B cell (primary cell): Measurements from ENCODE around the gene HYI. TPM values are rescaled to one million over a fixed set of nuclear protein-coding genes. Genes with fewer than 3 reads are reported as not detected.

Experiments used
- ATAC-seq: fragments of 200-7000 bp; cut with Tn5 transposase; one replicate; pipeline ENCODE4 v1.10.0; 2021; ENCODE audit warnings: low read depth, mild to moderate bottlenecking, moderate number of reproducible peaks, moderate library complexity
- CTCF ChIA-PET: fragments of 350-600 bp; sonication (Branson Sonifier 250); formaldehyde crosslinking; loops from one replicate; lab custom pipeline; 2021; ENCODE audit warnings: antibody characterized with exemption, inconsistent platforms; lab: Charles Lee
- POLR2A ChIA-PET: fragments of 350-600 bp; sonication (Branson Sonifier 250); formaldehyde crosslinking; loops from one replicate; lab custom pipeline; 2021; ENCODE audit warnings: antibody characterized with exemption; lab: Charles Lee
- DNase-seq: peaks from one replicate; pipeline ENCODE4 v3.0.0; 2013
- H2AFZ ChIP-seq: 2 replicates; pipeline ENCODE4 v1.6.1; 2012; ENCODE audit warnings: mild to moderate bottlenecking, low read depth, low read length; ENCODE audit not compliant: insufficient read depth, poor library complexity, severe bottlenecking
- H3K27ac ChIP-seq, 2 donors: 1 replicate in 1 of 2; 2 replicates in 1 of 2; pipeline ENCODE4 v1.5.1; 2012 to 2013; ENCODE audit warnings: low read length in 2 of 2, mild to moderate bottlenecking in 2 of 2, moderate library complexity in 1 of 2
- H3K27me3 ChIP-seq, 4 experiments: fragments of 200-600 bp in 1 of 4; sonication (generic) in 1 of 4; replicated peaks in 1 of 4; 1 replicate in 2 of 4; 2 replicates in 2 of 4; pipeline versions ENCODE4 v1.6.1 to v1.7.0; 2013 to 2016; ENCODE audit warnings: low read length in 3 of 4, mild to moderate bottlenecking in 2 of 4, mixed read lengths in 1 of 4, moderate library complexity in 1 of 4; ENCODE audit not compliant: insufficient read depth in 4 of 4, control insufficient read depth in 3 of 4; ENCODE audit errors: control extremely low read depth in 1 of 4
- H3K36me3 ChIP-seq, 2 experiments: replicated peaks in 1 of 2; 1 replicate in 1 of 2; 2 replicates in 1 of 2; pipeline versions ENCODE4 v1.6.1 to v1.7.1; 2013; ENCODE audit warnings: low read length in 1 of 2; ENCODE audit not compliant: insufficient read depth in 2 of 2, control insufficient read depth in 1 of 2; ENCODE audit errors: control extremely low read depth in 1 of 2, extremely low read depth in 1 of 2
- H3K4me1 ChIP-seq, 2 donors: fragments of 200-600 bp in 1 of 2; sonication (generic) in 1 of 2; 1 replicate in 1 of 2; 2 replicates in 1 of 2; pipeline versions ENCODE4 v1.5.1 to v1.6.1; 2013 to 2017; ENCODE audit warnings: low read length in 2 of 2; ENCODE audit not compliant: control insufficient read depth in 2 of 2, insufficient read depth in 2 of 2
- H3K4me2 ChIP-seq: replicated peaks from 2 replicates; pipeline ENCODE3; 2012; ENCODE audit warnings: mild to moderate bottlenecking, low read depth, low read length; ENCODE audit not compliant: poor library complexity, severe bottlenecking
- H3K4me3 ChIP-seq, 5 experiments: fragments of 200-600 bp in 1 of 5; sonication (generic) in 1 of 5; 1 replicate in 3 of 5; 2 replicates in 2 of 5; pipeline versions ENCODE4 v1.5.1 to v1.7.0; 2011 to 2016; ENCODE audit warnings: low read length in 4 of 5, mild to moderate bottlenecking in 4 of 5, low read depth in 2 of 5, control low read depth in 1 of 5, moderate library complexity in 1 of 5; ENCODE audit not compliant: insufficient read depth in 1 of 5; ENCODE audit errors: control extremely low read depth in 1 of 5, extremely low read depth in 1 of 5
- H3K79me2 ChIP-seq: fragments of 200-600 bp; sonication (generic); one replicate; pipeline ENCODE4 v1.6.0; 2016; ENCODE audit warnings: low read length; ENCODE audit not compliant: control insufficient read depth, insufficient read depth
- H3K9ac ChIP-seq: fragments of 200-600 bp; sonication (generic); 2 replicates; pipeline ENCODE4 v1.6.1; 2017; ENCODE audit warnings: mild to moderate bottlenecking, low read length, moderate library complexity
- H3K9me3 ChIP-seq, 3 donors: one replicate each; pipeline versions ENCODE4 v1.6.1 to v1.7.1; 2013; ENCODE audit warnings: low read length in 2 of 3; ENCODE audit not compliant: control insufficient read depth in 2 of 3, insufficient read depth in 1 of 3; ENCODE audit errors: control extremely low read depth in 1 of 3
- H4K20me1 ChIP-seq: 2 replicates; pipeline ENCODE4 v1.6.0; 2012; ENCODE audit warnings: mild to moderate bottlenecking, low read length; ENCODE audit not compliant: insufficient read depth, control insufficient read depth, poor library complexity, severe bottlenecking
- H3K27ac Mint-ChIP-seq: one replicate; pipeline ENCODE4 v1.8.0; 2021; ENCODE audit warnings: mixed read lengths
- H3K27me3 Mint-ChIP-seq: one replicate; pipeline ENCODE4 v1.8.0; 2021; ENCODE audit warnings: mixed read lengths
- H3K4me1 Mint-ChIP-seq: one replicate; pipeline ENCODE4 v1.8.0; 2021; ENCODE audit warnings: mixed read lengths
- H3K4me3 Mint-ChIP-seq: one replicate; pipeline ENCODE4 v1.8.0; 2021; ENCODE audit warnings: mixed read lengths
- H3K9me3 Mint-ChIP-seq: one replicate; pipeline ENCODE4 v1.8.0; 2022; ENCODE audit warnings: mixed read lengths; ENCODE audit not compliant: insufficient read depth
- EZH2 ChIP-seq: IDR thresholded peaks from 2 replicates; pipeline ENCODE4 v1.6.1; 2012; ENCODE audit warnings: borderline replicate concordance, low read depth, mild to moderate bottlenecking, moderate library complexity, low read length; ENCODE audit not compliant: insufficient read depth, poor library complexity, severe bottlenecking
- WGBS: methylation state at CpG from one replicate; pipeline ENCODE4 v1.1.5; 2013; ENCODE audit warnings: missing lambda C conversion rate; ENCODE audit not compliant: insufficient coverage; 5-methylcytosine and 5-hydroxymethylcytosine counted together
- intact Hi-C: fragments of 100-400 bp; cut with micrococcal nuclease; formaldehyde crosslinking; loops from one replicate; pipeline ENCODE4 v1.10.0; 2022
- polyA plus RNA-seq: library from polyadenylated mRNA; depleted of rRNA; stranded (reverse); fragments of >200 nt; gene quantifications from 2 replicates; pipeline ENCODE4 v1.2.3, GENCODE V29; 2012
- total RNA-seq, 2 donors: library from RNA; stranded (reverse); fragments of 120-200 nt in 1 of 2; gene quantifications; 1 replicate in 1 of 2; 2 replicates in 1 of 2; pipeline versions ENCODE4 v1.2.3 to v1.2.4, GENCODE V29; 2013 to 2022
- TF ChIP-seq, protein P1 (sequence below): fragments of 200-600 bp; IDR thresholded peaks from one replicate; pipeline ENCODE4 v1.8.0; 2022; ENCODE audit warnings: antibody characterized with exemption, mild to moderate bottlenecking

Gene HYI
- total and polyA plus RNA-seq, 2 donors (not counting 1 experiment from before 2014, with no cell fraction given) = 21.0 to 26.5 TPM

DNA sequence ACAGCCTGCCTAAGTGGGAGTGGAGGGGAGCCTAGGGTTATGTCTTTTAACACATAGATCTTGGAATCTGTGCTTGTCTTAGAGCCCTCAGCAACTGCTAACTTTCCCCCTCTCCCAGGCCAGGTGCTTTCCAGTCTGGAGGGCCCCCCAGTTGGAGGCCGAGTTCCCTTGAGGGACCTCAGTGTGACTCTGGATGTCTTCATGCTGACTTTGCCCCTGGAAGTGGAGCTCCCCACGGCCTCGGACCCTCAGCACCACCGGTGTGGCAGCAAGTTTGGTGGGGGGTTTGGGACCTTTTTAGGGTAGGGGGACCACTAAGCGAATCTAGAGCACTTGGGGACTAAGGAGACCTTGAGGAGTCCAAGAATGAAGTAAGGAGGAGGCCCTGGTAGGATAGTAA lies 22.9 kb downstream of the HYI start:
- H2AFZ ChIP-seq = no peak overlapping the region
- POLR2A ChIA-PET = no interaction called here

DNA sequence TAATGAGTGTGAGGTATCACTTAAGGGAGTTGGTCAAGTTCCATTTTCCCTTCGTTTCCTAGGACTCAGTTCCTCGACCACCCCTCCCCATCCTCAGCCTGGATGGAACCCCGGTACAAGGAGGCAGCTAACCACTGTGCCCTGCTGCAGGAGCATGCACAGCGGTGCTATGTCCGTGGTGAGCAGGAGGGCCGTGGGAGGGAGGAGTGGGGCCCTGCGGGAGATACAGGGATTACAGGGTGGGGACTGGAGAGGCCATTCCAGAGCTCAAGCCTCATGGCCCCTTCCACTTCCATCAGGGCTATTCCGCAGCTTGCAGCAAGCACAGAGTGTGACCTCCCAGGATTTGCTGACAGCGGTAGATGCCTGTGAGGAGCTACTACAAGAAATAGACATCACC lies 25.8 kb downstream of the HYI start:
- TF ChIP-seq EZH2 = no peak
- TF ChIP-seq, protein P1, sequence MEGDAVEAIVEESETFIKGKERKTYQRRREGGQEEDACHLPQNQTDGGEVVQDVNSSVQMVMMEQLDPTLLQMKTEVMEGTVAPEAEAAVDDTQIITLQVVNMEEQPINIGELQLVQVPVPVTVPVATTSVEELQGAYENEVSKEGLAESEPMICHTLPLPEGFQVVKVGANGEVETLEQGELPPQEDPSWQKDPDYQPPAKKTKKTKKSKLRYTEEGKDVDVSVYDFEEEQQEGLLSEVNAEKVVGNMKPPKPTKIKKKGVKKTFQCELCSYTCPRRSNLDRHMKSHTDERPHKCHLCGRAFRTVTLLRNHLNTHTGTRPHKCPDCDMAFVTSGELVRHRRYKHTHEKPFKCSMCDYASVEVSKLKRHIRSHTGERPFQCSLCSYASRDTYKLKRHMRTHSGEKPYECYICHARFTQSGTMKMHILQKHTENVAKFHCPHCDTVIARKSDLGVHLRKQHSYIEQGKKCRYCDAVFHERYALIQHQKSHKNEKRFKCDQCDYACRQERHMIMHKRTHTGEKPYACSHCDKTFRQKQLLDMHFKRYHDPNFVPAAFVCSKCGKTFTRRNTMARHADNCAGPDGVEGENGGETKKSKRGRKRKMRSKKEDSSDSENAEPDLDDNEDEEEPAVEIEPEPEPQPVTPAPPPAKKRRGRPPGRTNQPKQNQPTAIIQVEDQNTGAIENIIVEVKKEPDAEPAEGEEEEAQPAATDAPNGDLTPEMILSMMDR = no peak
- Histone ChIP-seq H3K9me3 (no peaks in the 10 kb centered on the region), H3K4me2 (no peak overlapping the region), H2AFZ (no peak overlapping the region), H3K27ac (no peak overlapping the region), H3K4me1 (no peaks in the 10 kb centered on the region), H3K79me2 (no peaks in the 10 kb centered on the region), H4K20me1 (no peaks in the 10 kb centered on the region), H3K9ac (no peak overlapping the region), H3K36me3 (peaks cover 0 to 90% of the 10 kb centered on the region in 2 experiments), H3K4me3 (no peak overlapping the region), H3K27me3 (no peaks in the 10 kb centered on the region)
- POLR2A ChIA-PET = no interaction called here
- ATAC-seq = no peak
- H3K27ac Mint-ChIP-seq = no peak overlapping the region
- no peaks in the 10 kb centered on the region for H3K27me3 Mint-ChIP-seq
- WGBS = 90% methylated on average over 6 of the region's 9 CpGs
- H3K9me3 Mint-ChIP-seq = no peaks in the 10 kb centered on the region
- CTCF ChIA-PET = interaction anchor here (1.2 kb wide), 1 partner anchor 201 kb away, joined by 4 read pairs; no protein-coding TSS in a partner anchor
- H3K4me3 Mint-ChIP-seq = no peak overlapping the region
- intact Hi-C loops = no loop called here
- DNase-seq = no peak
- H3K4me1 Mint-ChIP-seq = no peaks in the 10 kb centered on the region

More for the DNA sequence above, 22.9 kb downstream of the HYI start:
- ATAC-seq (no peak), DNase-seq (no peak)
- H3K4me1 Mint-ChIP-seq = no peaks in the 10 kb centered on the region
- no peaks in the 10 kb centered on the region for H3K27me3 Mint-ChIP-seq
- no peaks in the 10 kb centered on the region for H3K9me3 Mint-ChIP-seq
- no peak overlapping the region for H3K4me3 ChIP-seq
- no peak overlapping the region for H3K27ac Mint-ChIP-seq
- no peak overlapping the region for H3K27ac ChIP-seq
- CTCF ChIA-PET = interaction anchor here (1.2 kb wide), 1 partner anchor 91 kb away, joined by 3 read pairs; no protein-coding TSS in a partner anchor
- no peaks in the 10 kb centered on the region for H4K20me1 ChIP-seq
- TF ChIP-seq, protein P1 = no peak
- no peak for TF ChIP-seq EZH2
- no peak overlapping the region for H3K4me3 Mint-ChIP-seq
- H3K4me2 ChIP-seq = no peak overlapping the region
- WGBS = 100% methylated on average over 5 of the region's 5 CpGs
- H3K4me1 ChIP-seq = no peaks in the 10 kb centered on the region
- no peak overlapping the region for H3K9ac ChIP-seq
- intact Hi-C loops = no loop called here
- no peaks in the 10 kb centered on the region for H3K79me2 ChIP-seq
- H3K27me3 ChIP-seq = no peaks in the 10 kb centered on the region
- peaks cover 0 to 92% of the 10 kb centered on the region in 2 experiments for H3K36me3 ChIP-seq
- no peaks in the 10 kb centered on the region for H3K9me3 ChIP-seq
